EL (cell line): Measurements from ENCODE around the gene VASH1.

Experiments used
- DNase-seq: peaks from one replicate; pipeline ENCODE4 v3.0.0-alpha.2; 2016

VASH1 gene

GRCh38 chr14:76742966-76743365, 18.3 kb upstream of the VASH1 start:
- no peak for DNase-seq

- no peak for DNase-seq
These were observed 8.5 kb upstream of the VASH1 start for GRCh38 chr14:76752744-76753143.

GRCh38 chr14:76753541-76754198, 7.6 kb upstream of the VASH1 start:
- no peak for DNase-seq

GRCh38 chr14:76754586-76754985, 6.7 kb upstream of the VASH1 start:
- DNase-seq: no peak

- DNase-seq: no peak
These were observed 5.5 kb upstream of the VASH1 start for GRCh38 chr14:76755610-76756370.

GRCh38 chr14:76756371-76756750, 4.9 kb upstream of the VASH1 start:
- no peak for DNase-seq

GRCh38 chr14:76759589-76759988, 1.7 kb upstream of the VASH1 start:
- no peak for DNase-seq

- no peak for DNase-seq
These were observed 735 bp upstream of the VASH1 start for GRCh38 chr14:76760331-76761135.

GRCh38 chr14:76761960-76762410, 717 bp downstream of the VASH1 start:
- DNase-seq: no peak

GRCh38 chr14:76762411-76763095, 1.3 kb downstream of the VASH1 start:
- DNase-seq: no peak

GRCh38 chr14:76763096-76764041, 2.1 kb downstream of the VASH1 start:
- no peak for DNase-seq

GRCh38 chr14:76765461-76765931, 4.2 kb downstream of the VASH1 start:
- no peak for DNase-seq

- DNase-seq: no peak
These were observed 6.7 kb downstream of the VASH1 start for GRCh38 chr14:76767681-76768656.

- no peak for DNase-seq
These were observed 7.6 kb downstream of the VASH1 start for GRCh38 chr14:76768671-76769500.

GRCh38 chr14:76769636-76770292, 8.5 kb downstream of the VASH1 start:
- DNase-seq: no peak

GRCh38 chr14:76770521-76771436, 9.5 kb downstream of the VASH1 start:
- DNase-seq: no peak

- no peak for DNase-seq
These were observed 10.2 kb downstream of the VASH1 start for GRCh38 chr14:76771437-76771980.
